Measurements from ENCODE around the gene ZBED2.

- TF ChIP-seq CTCF (IDR thresholded peaks at IDR 0.05) (no peak), POLR2A (IDR thresholded peaks at IDR 0.05) (no peak)
Observed at GRCh38 chr3:111594781-111595180, 365 bp downstream of the ZBED2 start.

Data from vagina (tissue), 2 donors.